Midbrain (tissue), 1 donor: ENCODE data around the gene SCG5.

ENCODE experiments used
- DNase-seq: peaks from one replicate; lab custom pipeline; 2025; lab: John Stamatoyannopoulos, UW

SCG5 gene

GRCh38 chr15:32659340-32660155 lies 18.0 kb downstream of the SCG5 start:
- no peak for DNase-seq

- no peak for DNase-seq
Observed at GRCh38 chr15:32663671-32664070, 22.2 kb downstream of the SCG5 start.

GRCh38 chr15:32664796-32665195 lies 23.3 kb downstream of the SCG5 start:
- no peak for DNase-seq

GRCh38 chr15:32667321-32667720 lies 25.8 kb downstream of the SCG5 start:
- no peak for DNase-seq

- no peak for DNase-seq
Observed at GRCh38 chr15:32668942-32669341, 27.4 kb downstream of the SCG5 start.

- peak; percentile 87 for DNase-seq
Observed at GRCh38 chr15:32669896-32670611, 28.5 kb downstream of the SCG5 start.

GRCh38 chr15:32670623-32671022 lies 29.1 kb downstream of the SCG5 start:
- no peak for DNase-seq

- DNase-seq = peak; percentile 43
Observed at GRCh38 chr15:32671339-32672325, 30.1 kb downstream of the SCG5 start.

- DNase-seq = no peak
Observed at GRCh38 chr15:32674681-32675080, 33.2 kb downstream of the SCG5 start.

GRCh38 chr15:32675466-32675865 lies 34.0 kb downstream of the SCG5 start:
- DNase-seq = no peak

GRCh38 chr15:32676169-32676568 lies 34.7 kb downstream of the SCG5 start:
- DNase-seq = no peak

- DNase-seq = no peak
Observed at GRCh38 chr15:32677238-32677750, 35.8 kb downstream of the SCG5 start.

- no peak for DNase-seq
Observed at GRCh38 chr15:32679298-32679690, 37.8 kb downstream of the SCG5 start.

- no peak for DNase-seq
Observed at GRCh38 chr15:32682569-32682968, 41.1 kb downstream of the SCG5 start.

- no peak for DNase-seq
Observed at GRCh38 chr15:32682977-32683630, 41.6 kb downstream of the SCG5 start.

- no peak for DNase-seq
Observed at GRCh38 chr15:32683906-32684584, 42.5 kb downstream of the SCG5 start.

- DNase-seq = no peak
Observed at GRCh38 chr15:32685576-32685975, 44.1 kb downstream of the SCG5 start.

- no peak for DNase-seq
Observed at GRCh38 chr15:32687556-32687955, 46.0 kb downstream of the SCG5 start.

- no peak for DNase-seq
Observed at GRCh38 chr15:32688151-32688639, 46.7 kb downstream of the SCG5 start.

- DNase-seq = no peak
Observed at GRCh38 chr15:32690941-32691688, 49.6 kb downstream of the SCG5 start.
